ENCODE data around the gene APPL2.
"Not testable (repeated sequence)": the region's sequence is repeated elsewhere in the genome, so short reads cannot be mapped to it uniquely, and the experiment has no call there.

The APPL2 gene

DNA sequence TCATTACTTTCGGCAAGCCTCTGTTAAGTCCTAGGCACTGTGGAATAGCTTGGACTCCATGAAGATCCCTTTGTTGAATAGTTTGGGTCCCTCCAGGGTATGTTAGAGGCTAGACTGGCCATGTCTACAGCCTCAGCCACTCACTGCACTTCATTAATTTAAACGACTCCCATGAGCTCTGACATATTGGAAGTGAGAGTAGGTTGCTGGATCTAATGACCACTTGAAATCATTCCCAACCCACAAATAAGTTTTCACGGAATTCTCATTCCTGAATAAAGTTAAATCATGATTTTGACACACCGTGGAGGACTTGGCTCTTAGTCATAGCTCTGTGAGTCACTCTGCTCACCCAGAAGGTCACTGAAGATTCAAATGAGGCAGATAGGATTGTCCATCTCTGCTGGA, 21.4 kb upstream of the APPL2 start:
- no peak for DNase-seq (ENCODE audit: low read depth in 3 of 3, low spot score in 1 of 3)

DNA sequence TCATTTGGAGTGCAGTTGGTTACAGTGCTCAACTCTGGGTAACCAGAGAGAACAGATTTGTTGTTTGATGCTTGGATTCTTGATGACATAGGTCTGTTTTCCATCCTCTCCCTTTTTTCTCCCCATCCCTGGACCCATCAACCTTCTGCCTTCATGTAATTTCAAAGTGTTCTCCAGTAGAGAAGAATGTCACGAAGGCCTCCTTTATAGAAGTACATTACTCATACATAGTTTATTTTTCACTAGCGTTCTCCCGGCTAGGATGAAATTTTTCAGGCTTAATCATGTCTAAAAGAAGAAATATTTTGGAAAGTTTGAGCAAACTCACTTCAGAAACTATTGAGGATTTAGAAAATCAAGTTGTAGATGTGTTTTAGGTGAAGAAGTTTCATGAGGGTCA, 20.9 kb upstream of the APPL2 start:
- no peak for DNase-seq (ENCODE audit: low read depth in 3 of 3, low spot score in 1 of 3)

DNA sequence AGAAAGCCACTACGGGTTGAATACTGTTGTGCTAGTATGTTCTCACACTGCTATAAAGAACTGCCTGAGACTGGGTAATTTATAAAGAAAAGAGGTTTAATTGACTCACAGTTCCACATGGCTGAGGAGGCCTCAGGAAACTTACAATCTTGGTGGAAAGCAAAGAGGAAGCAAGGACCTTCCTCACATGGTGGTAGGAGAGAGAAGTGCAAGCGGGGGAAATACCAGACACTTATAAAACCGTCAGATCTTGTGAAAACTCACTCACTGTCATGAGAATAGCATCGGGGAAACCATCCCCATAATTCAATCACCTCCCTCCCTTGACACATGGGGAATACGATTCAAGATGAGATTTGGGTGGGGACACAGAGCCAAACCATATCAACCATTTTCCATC, 20.5 kb upstream of the APPL2 start:
- not testable (repeated sequence) for DNase-seq (ENCODE audit: low read depth in 3 of 3, low spot score in 1 of 3)

DNA sequence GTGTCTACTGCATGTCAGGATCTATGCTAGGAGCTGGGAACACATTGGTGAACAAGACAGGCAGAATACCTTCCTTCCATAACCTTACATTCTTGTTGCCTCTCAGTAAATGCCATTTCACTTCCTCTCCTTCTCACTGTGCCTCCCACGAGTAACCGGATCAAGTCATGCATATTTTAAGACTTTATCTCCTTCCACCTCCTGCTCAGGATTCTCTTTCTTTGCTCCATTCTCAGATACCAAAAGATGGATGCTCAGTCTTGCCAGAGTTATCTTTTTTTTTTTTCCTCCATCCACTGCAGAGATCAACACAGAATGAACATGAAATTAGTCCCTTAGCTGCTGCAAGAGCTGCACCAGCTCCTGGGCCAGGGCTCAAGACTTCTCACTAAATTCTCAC, 20.0 kb upstream of the APPL2 start:
- no peak for DNase-seq (ENCODE audit: low read depth in 3 of 3, low spot score in 1 of 3)

DNA sequence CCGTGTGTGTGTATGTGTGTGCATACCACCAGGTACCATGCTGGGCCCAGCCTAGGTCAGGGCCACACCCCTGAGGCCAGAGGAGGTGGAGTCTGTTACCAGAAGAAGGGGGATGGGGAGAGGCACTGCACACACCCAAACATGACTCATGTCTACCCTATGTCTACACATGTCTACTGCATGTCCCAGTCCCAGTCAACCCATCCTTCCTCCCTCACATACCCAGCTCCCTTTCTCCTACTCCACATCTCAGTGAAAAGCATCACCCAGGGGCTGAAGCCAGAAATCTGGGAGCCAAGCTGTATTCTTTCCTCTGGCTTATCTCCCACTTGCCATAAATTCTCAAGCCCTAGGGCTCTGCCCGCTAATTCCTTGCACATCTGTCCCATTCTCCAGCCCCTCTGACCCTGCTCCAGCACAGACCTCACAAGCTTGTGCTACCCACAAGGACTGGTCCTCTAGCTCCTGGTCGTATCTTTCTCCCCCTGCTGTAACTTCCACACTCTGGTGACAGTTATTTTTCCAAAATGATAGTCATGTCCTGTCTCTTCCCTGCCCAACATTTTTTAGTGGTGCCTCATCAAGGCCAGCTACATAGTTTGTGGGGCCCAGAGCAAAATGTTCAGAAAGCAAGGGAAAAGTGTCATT, 18.0 kb upstream of the APPL2 start:
- DNase-seq (ENCODE audit: low read depth in 3 of 3, low spot score in 1 of 3), result no peak

DNA sequence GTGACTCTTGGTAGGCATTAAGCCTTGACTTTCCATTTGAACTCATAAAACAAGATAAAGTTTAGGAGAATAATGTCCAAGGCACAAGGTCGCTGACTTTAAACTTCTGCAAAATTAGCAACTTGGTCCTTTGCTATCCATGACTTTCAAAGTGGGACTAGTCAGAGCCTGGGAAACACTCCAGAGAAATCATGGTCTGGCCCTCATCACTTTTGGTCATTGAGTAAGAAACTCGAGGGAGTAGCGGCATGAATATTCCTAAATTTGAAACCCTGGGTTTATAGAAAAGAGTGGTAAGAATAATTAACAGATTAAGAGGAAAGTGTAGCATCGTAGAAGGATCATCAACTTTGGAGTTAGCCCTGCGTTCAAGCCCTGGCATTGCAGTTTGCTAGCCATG, 16.9 kb upstream of the APPL2 start:
- no peak for DNase-seq (ENCODE audit: low read depth in 3 of 3, low spot score in 1 of 3)

DNA sequence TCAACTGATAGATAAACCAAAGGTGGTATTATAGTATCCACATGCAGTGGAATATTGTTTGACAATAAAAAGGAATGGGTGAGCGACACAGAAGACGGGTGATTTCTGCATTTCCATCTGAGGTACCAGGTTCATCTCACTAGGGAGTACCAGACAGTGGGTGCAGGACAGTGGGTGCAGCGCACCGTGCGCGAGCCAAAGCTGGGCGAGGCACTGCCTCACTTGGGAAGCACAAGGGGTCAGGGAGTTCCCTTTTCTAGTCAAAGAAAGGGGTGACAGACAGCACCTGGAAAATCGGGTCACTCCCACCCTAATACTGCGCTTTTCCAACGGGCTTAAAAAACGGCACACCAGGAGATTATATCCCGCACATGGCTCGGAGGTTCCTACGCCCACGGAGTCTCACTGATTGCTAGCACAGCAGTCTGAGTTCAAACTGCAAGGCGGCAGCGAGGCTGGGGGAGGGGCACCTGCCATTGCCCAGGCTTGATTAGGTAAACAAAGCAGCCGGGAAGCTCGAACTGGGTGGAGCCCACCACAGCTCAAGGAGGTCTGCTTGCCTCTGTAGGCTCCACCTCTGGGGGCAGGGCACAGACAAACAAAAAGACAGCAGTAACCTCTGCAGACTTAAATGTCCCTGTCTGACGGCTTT, 9.9 kb upstream of the APPL2 start:
- not testable (repeated sequence) for DNase-seq (ENCODE audit: low read depth in 3 of 3, low spot score in 1 of 3)

DNA sequence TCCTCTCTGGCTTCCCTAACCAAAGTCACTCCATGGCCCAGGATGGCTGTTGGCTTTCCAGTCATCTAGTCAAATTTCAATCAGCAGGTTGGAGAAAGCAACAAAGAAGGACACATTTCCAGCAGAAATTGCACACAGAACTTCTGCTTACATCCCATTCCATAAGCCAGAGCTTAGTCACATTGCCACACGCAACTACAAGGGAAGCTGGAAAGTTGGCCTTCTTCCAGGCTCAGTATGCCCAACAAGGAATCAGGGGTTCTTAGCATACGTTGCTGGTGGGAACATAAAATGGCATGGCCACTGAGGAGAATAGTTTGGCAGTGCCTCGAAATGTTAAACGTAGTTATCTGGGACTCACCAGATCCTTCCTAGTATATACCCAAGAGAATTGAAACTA, 9.3 kb upstream of the APPL2 start:
- DNase-seq (ENCODE audit: low read depth in 3 of 3, low spot score in 1 of 3), result no peak

DNA sequence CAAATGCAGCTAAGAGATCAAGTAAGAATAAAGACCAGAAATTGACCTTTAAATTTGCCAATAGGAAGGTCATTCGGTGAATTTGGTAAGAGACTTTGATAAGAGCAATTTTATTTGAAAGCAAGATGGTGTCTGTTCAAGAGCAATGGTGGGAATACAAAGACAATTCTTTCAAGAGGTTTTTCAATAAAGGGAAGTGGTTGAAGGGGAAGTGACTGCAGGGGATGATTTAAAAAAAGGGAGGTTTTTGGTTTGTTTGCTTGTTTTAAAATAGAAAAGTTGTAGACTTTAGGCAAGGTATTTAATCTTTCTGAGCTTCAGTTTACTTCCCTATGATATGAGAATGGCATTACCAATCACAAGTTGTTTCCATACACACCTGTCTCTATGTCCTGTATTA, 4.3 kb upstream of the APPL2 start:
- DNase-seq (ENCODE audit: low read depth in 3 of 3, low spot score in 1 of 3), result no peak

DNA sequence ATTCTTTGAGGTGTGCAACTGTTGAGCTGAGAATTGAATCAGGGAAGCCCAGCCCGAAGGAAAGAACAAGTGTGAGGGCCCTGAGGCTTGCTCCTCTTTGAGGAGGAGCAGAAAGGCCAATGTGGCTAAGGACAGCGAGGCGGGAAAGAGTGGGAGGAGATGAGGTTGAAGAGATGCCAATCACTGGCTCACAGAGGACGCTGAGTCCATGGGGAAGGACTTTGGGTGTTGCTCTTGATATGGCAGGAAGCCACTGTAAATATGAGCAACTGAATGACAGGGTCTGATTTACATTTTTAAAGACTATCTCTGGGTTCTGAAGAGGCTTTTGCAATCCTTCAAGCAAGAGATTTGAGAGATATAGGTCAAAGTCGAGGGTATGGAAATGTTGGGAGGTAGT, 3.3 kb upstream of the APPL2 start:
- DNase-seq (ENCODE audit: low read depth in 3 of 3, low spot score in 1 of 3), result no peak

DNA sequence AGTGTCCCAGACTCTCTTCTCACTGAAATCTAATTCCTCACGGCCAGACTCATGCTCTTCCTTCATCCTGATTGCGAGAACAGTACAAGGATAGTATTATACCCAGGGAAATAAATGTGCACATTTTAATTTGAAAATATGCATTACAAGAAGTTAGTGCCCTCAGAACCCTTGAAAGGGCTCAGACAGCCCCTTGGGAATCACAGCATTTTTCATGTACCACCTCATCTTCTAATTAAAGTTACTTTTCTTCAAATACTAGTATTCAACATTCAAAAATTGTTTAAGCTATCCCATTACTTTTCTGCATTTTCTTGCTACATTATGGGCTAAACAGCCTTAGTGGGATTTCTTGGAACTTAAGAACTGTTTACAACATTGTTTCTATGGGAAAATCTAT, 1.7 kb upstream of the APPL2 start:
- DNase-seq (ENCODE audit: low read depth in 3 of 3, low spot score in 1 of 3), result no peak

DNA sequence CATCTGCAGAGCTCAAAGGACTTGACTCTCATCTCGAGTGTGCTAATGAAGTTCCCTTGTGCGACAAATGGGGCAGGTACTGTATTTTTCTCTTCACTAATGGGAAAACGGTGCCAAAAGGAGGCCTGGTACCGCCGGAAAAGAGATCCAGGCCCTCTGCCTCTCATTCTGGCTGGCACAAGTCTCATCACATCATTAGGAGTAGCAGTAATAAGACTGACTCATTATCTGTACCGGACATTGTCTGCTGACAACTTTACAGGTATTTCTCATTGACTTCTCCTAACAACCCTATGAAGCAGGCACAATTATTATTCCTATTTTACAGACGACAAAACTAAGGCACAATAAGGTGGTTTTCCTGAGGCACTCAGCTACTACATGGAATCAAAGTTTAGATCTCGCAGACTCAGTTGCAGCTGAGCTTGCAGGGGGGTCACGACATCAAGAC, 668 bp downstream of the APPL2 start:
- no peak for DNase-seq (ENCODE audit: low read depth in 3 of 3, low spot score in 1 of 3)

DNA sequence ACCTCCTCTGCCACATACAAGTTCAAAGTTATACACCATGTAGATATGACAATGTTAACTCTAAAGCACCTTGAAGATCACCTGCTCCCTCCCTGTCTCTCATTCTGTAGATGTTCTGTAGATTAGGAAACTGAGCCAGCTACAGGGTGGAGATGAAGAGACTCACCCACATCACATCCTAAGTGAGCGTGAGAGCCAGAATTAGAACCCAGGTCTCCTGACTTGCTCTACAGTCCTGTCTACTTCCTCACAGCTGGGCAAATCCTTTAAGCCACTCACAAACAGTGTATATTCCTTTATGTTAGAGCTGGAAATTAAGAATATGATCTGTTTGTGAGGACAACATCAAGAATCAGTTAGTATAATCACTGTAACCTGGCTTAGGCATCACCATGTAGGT, 1.8 kb downstream of the APPL2 start:
- no peak for DNase-seq (ENCODE audit: low read depth in 3 of 3, low spot score in 1 of 3)

DNA sequence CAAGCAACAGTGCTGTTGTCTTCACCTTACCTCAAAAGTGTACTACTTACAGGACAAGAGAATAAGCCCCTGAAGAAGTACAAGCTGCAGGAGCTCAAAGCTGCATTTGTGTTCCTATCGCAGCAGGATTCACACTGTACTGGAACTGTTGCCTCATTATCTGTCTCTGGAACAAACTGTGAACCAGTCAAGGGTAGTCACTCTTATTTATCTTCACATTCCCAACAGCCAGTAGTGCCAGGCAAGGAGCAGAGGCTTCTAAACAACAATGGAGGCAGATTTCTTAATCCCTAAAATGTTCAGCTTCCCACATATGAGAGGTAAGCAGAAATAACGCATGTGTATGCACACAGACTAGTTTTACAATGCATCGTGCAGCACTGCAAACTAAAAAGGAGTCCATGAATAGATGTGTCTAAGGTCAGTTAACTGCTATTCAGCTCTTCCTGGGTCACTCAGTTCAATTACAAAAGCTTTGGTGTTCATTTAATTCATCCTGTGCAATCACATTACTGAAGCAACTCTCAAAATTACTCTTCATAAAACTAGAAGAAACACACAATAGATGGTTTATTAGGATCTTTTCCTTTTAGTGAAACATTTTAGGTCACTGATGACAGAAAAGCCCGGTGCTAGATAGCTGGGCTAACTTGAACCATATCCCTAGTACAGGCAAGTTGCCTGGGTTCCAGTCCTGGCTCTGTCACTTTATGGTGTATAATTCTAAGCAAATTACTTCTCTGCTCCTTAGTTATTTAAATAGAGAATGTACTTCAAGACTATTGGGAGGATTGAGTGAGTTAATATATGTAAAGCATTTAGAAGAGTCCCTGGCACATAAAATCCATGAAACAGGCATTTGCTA, 2.7 kb downstream of the APPL2 start:
- no peak for DNase-seq (ENCODE audit: low read depth in 3 of 3, low spot score in 1 of 3)

DNA sequence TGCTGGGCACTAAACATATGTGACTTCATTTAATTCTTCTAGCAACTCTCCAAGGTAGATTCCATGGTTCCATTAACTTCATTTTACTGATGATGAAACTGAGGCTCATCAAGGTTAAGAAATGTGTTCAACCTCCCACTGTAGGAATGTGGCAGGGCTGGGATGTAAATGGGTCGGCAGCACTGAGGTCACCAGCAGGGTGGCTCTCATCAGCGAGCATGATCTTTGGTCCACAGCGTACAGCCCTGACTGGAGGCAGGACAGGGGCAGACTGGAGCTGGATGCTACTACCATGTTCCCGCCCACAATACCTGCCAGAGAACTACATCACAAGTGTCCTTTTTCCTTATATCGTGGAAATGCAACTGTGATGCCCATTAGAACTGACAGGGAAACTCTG, 4.6 kb downstream of the APPL2 start:
- DNase-seq (ENCODE audit: low read depth in 3 of 3, low spot score in 1 of 3), result no peak

DNA sequence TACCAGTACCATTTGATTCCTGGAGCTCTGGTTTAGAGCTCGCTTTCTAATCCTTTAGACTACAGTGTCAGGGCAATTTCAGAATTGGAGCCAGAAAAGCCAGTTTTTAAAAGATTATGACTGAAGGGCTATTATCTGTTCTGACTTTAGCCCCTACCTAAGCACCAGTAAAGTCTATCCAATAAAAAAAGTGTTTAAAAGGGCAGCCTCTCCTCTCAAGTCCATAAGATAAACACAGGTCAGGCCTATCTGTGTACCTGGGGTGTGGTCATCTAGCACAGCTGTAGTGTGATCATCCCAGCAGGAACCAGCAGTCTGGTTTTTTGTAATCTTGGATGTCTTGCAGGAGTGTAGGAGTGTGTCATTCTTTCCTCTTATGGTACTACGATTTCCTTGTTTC, 6.6 kb downstream of the APPL2 start:
- DNase-seq (ENCODE audit: low read depth in 3 of 3, low spot score in 1 of 3), result no peak

DNA sequence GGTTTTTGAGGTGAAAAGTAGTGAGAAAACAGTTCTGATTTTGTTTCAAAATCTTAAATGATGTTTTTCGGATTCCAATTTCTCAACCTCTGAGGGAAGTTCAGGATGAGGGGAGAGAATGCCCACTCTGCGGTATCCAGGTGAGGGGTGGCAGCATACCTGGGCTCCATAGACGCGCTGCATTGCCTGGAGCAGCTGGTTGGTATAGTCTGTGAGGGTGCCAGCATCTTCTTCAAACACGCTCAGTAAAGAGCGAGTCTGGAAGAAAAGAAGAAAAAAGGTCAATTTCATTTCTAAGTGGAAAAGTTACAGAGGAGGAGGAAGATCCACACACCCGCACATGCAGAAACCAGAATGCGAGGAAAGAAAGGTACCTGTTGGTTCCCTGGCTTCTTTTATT, 7.0 kb downstream of the APPL2 start:
- DNase-seq (ENCODE audit: low read depth in 3 of 3, low spot score in 1 of 3), result no peak

DNA sequence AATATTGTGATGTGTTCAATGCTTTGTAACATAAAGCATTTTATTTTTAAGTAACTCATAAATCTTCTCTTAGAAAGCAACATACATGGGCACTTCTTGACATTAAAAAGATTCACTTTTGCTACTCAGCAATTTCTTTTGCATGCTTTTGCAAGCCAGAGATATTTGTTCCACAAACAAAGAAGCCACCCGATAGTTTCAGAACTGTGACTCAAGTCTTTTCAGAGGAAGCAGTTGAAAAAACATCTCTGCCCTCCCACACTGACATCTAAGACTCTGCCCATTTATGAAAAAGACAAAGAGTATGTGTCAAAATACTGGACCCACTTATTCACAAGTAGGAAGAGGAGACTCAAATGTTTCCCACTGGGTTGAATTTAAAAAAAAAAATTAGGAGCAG, 7.5 kb downstream of the APPL2 start:
- DNase-seq (ENCODE audit: low read depth in 3 of 3, low spot score in 1 of 3), result no peak

DNA sequence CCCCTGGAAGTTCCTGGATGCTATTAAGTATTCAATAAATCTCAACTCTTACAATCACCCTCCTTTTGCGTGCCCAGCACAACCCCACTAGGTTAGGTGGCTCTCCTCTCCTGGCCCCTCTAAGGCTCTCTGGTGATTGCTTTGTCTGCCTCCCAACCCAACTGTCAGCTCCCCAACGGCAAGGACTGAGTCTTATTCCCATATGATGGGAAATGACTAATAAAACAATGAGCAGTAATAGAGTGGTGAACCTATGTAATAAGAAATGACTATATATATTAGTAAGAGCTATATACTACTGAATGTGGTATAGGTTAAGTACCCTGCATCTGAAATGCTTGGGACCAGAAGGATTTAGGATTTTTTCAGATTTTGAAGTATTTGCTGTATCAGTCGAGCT, 8.1 kb downstream of the APPL2 start:
- no peak for DNase-seq (ENCODE audit: low read depth in 3 of 3, low spot score in 1 of 3)

DNA sequence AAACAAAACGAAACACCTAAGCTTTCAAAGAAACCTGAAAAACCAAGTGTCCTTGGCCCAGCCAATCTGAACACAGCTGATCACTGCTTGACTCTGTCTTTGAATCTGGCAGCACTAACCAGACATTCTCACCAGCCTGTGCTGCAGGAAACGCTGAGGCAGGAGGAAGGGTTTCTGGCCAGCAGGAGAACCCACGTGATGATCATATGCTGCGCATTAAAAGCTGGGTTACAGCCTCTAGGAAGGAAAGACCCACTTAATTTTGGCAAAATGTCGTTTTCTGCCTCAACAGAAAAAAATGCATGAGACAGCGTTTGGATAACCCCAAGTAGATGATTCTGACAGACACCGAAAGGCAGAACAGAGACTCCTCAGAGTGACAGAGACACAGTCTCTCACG, 9.8 kb downstream of the APPL2 start:
- no peak for DNase-seq (ENCODE audit: low read depth in 3 of 3, low spot score in 1 of 3)

DNA sequence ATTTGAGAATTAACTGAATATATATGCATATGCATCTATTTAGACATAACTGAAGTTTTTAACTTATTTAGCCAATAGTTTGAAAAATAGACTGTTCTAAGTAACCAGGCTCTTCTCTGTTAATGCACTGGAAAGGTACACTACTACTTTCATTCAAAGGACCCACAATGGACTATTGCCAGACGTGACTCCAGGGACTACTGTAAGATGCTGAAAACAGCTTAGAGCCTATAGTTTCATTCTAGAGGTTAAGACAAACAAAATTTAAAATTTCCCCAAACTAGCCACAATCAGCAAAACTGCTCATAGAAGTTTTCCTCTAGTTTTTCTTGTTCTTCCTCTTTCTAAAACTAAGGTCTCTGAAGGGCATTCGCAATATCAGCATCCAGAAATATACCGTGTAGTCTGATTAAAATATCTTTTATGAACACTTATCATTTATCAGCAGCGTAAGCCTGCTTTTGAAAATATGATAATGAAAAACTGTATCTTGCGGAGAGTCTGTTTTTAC, 10.4 kb downstream of the APPL2 start:
- no peak for DNase-seq (ENCODE audit: low read depth in 3 of 3, low spot score in 1 of 3)

DNA sequence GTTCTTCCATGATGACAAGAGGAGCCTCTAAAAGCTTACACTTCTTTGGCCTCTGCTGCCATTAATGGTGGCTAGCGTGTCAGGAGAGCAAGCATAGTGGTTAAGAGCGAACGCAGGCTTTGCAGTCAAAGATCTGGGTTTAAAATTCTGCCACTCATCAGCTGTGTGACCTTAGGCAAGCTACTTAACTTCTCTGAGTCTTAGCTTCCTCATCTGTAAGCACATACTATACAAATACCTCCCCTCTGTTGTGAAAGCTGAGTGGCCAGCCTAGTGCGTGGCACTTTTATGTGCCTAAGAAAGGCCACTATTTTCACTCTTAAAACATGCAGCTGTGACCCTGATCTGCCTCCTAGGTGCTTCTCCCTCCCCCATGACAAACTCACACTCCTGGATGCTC, 11.6 kb downstream of the APPL2 start:
- DNase-seq (ENCODE audit: low read depth in 3 of 3, low spot score in 1 of 3), result no peak

Data from stimulated activated CD4-positive, alpha-beta T cell treated with anti-CD3 and anti-CD28 coated beads, TNF-alpha, amount 100 ng/mL, for 1 hour (primary cell).